Inferior parietal cortex (tissue), 1 donor: Measurements from ENCODE around the gene TMBIM1.

ENCODE experiments used
- DNase-seq: peaks from one replicate; pipeline ENCODE4 v3.0.0-alpha.2; 2016; ENCODE audit errors: extremely low spot score

TMBIM1 gene

DNA sequence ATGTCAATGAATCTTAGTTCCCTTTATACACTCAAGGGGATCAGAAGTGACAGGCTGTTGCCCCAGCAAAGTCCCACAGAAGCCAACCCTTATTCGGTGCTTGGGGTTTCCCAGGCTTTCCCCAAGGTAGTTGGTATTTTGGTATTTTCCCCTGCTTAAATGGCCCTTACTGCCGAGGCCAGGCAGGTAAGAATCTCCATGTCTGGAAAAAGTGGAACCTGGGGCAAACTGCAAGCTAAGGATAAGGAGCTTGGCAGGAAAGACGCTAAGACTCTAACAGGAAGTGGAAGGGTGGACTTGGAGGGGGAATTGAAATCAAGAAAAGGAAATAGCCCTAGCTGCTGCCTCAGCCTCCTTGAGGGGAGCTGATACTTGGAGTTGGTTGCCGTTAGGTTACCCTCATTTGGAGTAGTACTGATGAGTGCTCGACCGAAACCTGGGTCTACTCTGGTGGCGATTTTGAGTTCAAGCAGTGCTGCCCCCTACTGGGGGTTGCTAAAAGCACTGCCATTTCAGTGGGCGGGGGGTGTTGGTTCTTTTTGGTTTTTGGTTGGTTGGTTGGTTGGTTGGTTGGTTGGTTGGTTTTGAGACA, 34.8 kb downstream of the TMBIM1 start:
- DNase-seq: no peak

DNA sequence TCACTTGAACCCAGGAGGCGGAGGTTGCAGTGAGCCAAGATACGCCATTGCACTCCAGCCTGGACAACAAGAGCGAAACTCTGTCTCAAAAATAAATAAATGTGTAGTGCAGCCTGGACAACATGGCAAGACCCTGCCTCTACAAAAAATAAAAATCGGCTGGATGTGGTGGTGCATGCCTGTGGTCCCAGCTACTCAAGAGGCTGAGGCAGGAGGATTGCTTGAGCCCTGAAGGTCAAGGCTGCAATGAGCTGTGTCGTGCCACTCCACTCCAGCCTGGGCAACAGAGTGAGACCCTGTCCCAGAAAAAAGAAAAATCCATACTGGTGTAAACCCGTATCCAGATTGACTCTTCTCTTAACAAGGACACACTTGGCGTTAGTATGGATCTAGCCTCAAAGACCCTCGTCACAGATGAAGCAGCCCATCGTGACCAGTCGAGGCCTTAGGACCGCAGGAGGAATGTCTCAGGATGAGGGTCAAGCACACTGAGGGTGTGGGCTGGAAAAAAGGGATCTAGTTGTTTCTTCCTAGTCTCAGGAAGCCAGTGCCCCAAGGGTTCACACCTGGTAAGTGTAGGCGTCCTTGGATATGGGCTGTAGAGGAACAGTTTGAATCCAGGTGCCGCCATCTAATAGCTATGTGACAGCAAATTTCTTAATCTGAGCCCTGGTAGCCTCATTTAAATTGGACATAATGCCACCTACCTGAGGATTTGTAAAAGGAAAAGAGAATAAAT, 35.5 kb downstream of the TMBIM1 start:
- no peak for DNase-seq

DNA sequence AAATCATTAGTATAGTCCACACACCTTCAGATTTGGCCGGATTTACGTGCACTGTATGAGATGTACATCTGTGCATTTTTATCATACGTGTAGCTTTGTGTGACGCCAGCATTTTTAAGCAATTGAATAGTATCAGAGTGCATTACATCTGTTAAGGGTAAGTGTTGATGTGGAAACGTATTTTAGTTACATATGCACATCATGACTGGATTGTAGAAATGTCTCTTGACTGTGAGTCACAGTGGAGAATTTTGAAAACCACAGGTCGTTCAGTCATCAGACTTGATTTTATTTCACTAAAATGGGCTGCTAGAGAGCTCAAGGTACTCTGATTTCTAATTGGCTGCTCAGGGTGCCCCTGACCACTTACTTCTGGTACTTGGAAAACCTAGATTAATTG, 36.9 kb downstream of the TMBIM1 start:
- no peak for DNase-seq

DNA sequence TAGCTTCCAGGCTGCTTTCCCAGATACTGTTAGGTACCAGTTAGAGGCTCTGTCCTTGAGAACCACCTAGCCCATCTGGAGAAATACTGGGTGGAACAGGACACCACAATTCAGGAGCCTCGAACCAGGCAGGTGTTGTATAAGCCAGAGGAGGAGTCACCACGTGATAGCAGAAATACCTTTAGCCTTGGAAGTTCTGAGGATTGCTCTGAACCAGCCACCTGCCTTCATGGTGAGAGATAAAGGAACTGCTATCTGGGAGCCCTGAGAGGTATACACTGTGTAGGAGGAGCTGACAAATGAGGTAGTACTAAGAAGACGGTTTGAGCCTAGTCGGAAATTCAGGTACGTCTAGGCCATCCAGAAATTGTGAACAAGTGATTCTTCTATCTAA, 39.1 kb downstream of the TMBIM1 start:
- no peak for DNase-seq

DNA sequence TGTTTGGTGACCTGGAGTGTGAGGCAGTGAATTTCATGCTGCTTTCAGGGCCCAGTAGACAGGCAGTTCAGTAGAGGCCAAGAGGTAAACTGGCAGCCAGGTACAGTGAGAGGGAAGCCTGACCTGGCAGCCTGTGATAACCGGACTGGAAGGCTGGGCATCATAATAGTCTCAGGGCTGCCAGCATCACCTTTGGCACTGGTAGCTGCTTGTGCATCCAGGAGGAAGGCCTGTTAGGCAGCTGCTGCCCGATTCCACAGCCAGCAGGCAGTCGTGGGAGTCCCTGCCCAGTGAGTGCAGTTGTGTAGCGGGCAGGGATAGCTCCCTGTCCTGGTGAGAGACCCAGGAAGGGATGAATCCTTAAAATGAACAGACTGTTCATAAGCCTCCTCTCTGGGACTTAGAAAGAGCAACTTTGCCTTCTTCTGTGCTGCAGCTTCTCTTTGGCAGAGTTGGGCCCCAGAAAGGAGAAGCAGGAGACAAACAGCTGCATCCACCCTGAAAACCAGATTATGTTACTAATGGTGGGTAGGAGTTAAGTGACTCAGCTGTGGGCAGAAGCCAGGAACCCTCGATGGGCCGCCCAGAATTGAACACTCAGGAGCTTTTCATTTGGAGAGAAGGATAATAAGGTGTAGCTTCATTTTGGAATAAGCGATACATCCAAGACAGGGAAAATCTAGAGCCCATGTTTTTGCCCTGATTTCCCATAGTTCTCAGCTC, 39.6 kb downstream of the TMBIM1 start:
- no peak for DNase-seq

DNA sequence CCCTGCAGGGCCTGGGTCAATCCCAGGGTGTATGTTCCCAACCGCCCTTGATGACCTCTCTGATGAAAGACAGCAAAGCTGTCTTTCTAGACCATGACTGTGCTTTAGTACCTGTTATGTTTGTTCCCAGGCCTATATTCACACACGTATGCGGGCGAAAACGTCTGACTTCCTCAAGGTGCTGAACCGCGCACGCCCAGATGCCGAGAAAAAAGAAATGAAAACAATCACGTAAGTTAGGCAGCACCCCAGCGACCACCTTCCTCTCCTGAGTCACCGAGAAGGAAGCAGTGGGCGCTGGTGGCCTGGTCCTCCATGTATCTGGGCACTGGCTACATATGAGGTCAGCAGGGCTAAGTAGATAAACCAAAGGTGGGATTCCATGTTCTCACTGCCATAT, 42.6 kb downstream of the TMBIM1 start:
- no peak for DNase-seq

DNA sequence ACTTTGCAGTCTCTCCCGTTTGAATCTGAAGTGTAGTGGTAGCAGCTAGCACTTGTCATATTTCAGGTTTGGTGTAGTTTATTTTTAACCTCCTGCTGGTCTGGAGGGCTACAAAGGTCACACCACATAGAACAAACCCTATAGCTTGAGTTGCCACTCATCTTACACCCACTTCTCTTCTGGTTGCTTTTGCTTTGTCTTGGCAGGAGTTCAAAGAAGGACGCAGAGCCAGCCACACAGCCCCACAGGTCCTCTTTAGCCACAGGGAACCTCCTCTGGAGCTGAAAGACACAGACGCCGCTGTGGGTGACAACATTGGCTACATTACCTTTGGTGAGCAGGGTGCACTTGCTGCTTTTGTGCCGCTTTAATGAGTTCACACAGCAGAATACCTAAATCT, 47.1 kb downstream of the TMBIM1 start:
- DNase-seq: no peak

DNA sequence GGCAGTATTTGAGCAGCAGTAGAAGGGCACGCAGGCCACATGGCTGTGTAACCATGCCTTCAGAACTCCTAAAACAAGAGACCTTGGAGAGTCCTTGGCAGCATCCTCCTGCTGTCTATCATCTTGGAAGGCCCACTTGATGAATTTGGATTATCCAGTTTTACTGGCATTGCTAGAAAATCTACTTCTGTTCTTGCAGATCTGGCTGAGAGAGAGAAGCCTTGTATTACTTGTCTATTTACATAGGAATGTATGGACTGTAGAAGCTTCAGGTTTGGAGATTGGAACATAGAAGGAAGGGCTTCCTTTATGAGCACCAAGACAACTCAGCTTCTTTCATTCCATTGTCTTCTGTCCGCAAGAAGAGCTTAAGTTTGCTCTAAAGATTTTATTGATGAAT, 47.6 kb downstream of the TMBIM1 start:
- no peak for DNase-seq

DNA sequence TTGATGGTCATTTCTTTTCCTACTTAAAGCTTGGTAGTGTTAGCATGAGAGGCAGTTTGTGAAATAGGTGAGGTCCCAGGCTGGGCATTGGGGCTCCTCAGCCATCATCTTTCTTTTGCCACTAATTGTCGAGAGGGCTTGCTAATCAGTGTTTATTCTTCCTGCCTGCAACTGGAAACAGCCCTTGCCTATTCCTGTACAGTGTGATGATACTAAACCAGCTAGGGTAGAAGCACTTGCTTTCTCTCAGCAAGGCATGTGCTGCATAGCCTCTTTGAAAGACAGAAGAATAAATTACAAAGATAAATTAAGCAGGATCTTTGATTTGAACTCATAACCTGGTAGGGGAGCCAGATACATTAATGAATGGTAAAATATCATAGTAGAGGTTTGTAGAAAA, 48.1 kb downstream of the TMBIM1 start:
- DNase-seq: no peak

DNA sequence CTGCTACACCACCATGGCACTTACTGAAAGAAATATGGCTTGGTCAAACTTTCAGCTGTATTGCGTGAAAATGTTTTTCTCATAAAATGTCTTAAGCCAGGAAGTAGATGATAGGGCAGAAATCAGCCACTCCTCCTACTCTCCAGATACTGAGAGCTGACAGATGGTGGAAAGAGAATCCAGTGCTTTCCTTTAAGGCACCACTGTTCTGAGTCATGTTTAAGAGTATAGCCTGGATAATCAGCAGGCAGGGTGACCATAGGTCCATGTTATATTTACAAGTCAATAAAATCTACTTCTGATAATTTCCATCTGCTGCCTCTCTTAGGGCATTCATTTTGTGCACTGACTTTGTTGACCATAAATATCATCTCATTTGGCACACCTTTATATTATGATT, 53.4 kb downstream of the TMBIM1 start:
- no peak for DNase-seq

DNA sequence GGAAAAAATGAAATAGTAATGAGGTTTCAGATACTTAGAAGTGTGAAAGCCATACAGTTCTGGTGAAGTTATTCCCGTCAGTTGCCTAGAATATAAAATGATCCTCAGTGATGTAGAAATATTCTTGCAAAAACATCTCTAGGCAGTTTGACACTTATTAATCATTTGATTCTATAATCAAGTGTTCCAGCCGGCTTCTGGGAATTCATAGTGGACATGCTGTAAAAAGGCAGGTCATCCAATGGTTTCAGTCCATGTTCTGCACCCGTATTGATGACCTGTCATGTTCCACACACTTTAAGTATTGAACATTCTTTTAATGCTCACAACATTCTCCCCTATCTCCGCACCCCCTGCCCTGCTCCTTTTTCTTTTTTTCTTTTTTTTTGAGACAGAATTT, 55.5 kb downstream of the TMBIM1 start:
- no peak for DNase-seq

DNA sequence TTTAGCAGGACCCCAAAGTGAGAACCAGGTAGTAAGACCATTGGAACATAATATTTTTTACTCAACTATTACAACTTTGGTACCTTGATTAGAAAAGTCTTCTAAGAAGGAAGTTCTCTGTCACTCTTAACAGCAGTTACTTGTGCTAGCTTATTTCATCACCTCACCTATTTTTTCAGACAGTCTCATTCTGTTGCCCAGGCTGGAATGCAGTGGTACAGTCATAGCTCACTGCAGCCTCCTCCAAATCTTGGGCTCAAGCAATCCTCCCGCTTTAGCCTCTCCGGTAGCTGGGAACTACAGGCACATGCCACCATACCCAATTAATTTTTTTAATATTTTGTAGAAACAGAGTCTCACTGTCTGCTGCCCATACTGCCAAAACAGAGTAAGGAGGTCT, 57.3 kb downstream of the TMBIM1 start:
- no peak for DNase-seq

DNA sequence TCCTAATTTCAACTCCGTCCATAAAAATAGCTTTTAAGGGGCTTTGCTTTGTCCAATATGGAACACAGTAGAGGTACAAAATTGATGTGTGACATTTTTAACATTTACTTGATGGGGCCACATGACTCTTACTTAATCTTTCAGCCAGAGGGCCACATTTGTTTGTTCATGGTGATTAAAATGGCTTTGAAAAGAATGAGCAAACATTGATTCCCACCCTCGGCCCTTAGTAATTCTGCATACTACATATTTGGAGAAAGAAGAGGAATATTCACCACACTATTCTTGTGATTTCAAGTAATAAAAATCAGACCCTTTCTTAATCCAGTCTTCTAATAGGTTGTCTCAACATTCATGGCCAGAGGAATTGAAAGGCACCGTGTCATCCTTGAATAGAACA, 57.8 kb downstream of the TMBIM1 start:
- DNase-seq: no peak

DNA sequence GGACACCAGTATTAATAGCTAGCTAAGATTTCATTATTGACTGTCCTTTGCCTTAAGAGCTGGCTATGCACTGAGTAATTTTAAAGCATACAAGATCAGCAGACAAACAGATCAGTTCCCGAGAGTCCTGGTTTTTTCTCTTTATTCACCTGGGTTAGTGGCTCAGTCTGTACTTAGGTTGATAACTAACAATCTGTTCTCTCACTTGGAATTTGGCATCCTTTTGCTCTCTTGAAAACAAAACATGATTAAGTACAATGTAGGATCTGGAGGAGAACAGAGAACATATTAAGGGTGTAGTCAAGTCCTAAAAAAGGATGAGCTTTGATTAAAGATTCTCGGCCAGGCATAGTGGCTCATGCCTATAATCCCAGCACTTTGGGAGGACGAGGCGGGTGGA, 58.8 kb downstream of the TMBIM1 start:
- DNase-seq: no peak

DNA sequence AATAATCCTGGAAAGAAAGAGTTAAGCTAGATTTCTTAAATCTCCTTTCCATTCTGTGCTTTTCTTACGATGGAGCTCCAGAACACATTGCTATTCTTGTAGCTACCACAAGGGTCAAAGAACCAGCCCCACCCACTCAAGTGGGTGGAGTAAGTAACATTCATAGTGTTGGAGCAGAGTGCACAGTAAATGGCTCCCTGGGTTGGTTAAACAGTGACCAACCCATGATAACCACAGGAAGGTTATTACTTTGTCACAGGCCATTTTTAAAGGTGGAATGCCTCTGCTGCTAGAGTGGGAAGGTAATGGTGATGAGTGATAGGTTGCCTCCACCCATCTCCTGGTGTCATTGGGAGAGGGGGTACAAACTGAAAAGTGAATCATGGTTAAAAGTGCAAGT, 61.4 kb downstream of the TMBIM1 start:
- DNase-seq: no peak

DNA sequence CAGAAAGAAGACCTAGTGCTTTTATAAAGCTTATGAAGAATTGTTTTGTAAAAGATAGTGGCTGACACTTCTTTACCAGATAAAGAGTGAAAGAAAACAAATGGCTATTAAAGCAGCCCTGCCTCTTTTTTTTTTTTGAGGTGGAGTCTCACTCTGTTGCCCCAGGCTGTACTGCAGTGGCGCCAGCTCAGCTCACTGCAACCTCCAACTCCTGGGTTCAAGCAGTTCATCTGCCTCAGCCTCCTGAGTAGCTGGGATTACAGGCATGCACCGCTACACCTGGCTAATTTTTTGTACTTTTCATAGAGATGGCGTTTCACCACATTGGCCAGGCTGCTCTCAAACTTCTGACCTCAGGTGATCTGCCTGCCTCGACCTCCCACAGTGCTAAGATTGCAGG, 62.5 kb downstream of the TMBIM1 start:
- DNase-seq: no peak

DNA sequence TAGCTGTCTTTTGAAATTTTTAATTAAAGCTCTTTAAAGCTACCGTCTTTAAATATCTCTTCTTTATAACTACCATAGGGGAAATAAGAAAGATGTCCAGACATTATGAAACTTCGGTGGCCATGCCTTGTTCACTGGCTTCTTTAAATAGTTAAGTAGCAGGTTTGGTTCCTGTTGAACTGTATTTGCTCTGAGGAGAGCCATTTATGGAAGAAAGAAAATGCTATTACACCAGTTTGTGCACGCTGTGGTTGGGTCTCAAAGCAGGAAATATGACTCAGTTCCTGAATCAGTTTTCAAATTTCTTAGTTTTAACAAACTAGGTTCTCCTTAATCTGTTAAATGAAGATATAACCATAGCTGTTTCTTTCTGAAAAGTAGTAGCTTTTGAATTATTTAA, 63.1 kb downstream of the TMBIM1 start:
- no peak for DNase-seq

DNA sequence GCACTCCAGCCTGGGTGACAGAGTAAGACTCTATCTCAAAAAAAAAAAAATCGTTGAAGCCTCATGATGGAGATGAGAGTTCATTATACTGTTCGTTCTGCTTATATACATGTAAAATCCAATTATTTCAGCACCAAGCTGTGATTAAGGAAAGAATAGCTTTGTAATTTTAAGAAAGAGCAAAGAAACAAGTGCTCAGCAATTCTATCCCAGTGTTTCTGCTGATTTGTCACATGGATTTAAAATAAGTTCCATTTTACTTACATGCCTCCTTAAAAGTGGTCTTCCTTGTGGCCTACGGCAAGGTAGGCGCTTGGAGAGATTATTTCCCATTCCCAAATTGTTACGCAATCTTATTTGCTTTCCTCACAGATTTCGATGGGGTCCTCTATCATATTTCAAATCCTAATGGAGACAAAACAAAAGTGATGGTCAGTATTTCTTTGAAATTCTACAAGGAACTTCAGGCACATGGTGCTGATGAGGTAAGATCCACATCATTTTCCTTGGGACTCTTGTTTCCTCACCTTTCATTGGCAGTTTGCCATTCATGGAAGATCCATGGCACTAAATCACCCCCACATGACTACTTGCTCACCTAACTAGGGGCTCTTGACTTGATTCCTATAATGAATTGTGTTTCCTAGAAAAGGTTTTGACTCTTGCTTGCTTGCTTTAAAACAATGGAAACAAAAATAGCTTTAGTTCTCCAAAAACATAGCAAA, 63.8 kb downstream of the TMBIM1 start:
- DNase-seq: no peak

DNA sequence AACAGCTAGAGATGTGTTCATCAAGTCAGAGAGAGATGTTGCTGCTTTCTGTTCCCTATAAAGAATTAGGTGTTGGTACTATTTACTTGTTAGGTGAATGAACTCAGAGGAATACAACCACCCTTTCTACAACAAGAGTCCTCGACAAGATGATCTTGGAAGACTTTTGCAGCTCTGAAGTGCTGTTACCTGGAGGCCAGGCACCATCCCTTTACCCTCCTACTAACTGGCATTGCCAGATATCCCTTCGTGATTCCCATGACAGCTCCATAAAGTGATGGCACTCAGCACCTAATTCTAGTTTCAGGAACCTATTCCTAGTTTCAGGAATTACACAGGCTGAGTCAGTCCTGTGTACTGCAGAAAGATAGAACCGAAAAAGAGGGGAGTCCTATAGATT, 65.4 kb downstream of the TMBIM1 start:
- DNase-seq: no peak
